ENCODE measurements around the gene BBOX1. TPM values are rescaled to one million over a fixed set of nuclear protein-coding genes. Genes with fewer than 3 reads are reported as not detected.

The BBOX1 gene
- total RNA-seq, 1 donor = not detected

- H3K4me3 ChIP-seq (ENCODE audit: low read depth, low read length) = no peak overlapping the region
- no peak for TF ChIP-seq CTCF (IDR thresholded peaks at IDR 0.05; ENCODE audit: insufficient read depth, low read depth, low read length)
- DNase-seq (ENCODE audit: low read depth) = no peak
Measured at GRCh38 chr11:27083241-27083640, 42.6 kb downstream of the BBOX1 start.

GRCh38 chr11:27083782-27084181, 43.2 kb downstream of the BBOX1 start:
- DNase-seq (ENCODE audit: low read depth) = no peak
- TF ChIP-seq CTCF (IDR thresholded peaks at IDR 0.05; ENCODE audit: insufficient read depth, low read depth, low read length) = no peak
- no peak overlapping the region for H3K4me3 ChIP-seq (ENCODE audit: low read depth, low read length)

GRCh38 chr11:27084518-27084917, 43.9 kb downstream of the BBOX1 start:
- DNase-seq (ENCODE audit: low read depth) = peak; percentile 65

GRCh38 chr11:27085111-27085510, 44.5 kb downstream of the BBOX1 start:
- no peak for DNase-seq (ENCODE audit: low read depth)
- H3K4me3 ChIP-seq (ENCODE audit: low read depth, low read length) = no peak overlapping the region
- TF ChIP-seq CTCF (IDR thresholded peaks at IDR 0.05; ENCODE audit: insufficient read depth, low read depth, low read length) = no peak

More at GRCh38 chr11:27084518-27084917, 43.9 kb downstream of the BBOX1 start:
- TF ChIP-seq CTCF (IDR thresholded peaks at IDR 0.05; ENCODE audit: insufficient read depth, low read depth, low read length) = no peak
- no peak overlapping the region for H3K4me3 ChIP-seq (ENCODE audit: low read depth, low read length)

- no peak overlapping the region for H3K4me3 ChIP-seq (ENCODE audit: low read depth, low read length)
- no peak for TF ChIP-seq CTCF (IDR thresholded peaks at IDR 0.05; ENCODE audit: insufficient read depth, low read depth, low read length)
- DNase-seq (ENCODE audit: low read depth) = peak; percentile 28
Measured at GRCh38 chr11:27085605-27086004, 45.0 kb downstream of the BBOX1 start.

GRCh38 chr11:27087432-27087831, 46.8 kb downstream of the BBOX1 start:
- no peak for DNase-seq (ENCODE audit: low read depth)
- TF ChIP-seq CTCF (IDR thresholded peaks at IDR 0.05; ENCODE audit: insufficient read depth, low read depth, low read length) = no peak
- H3K4me3 ChIP-seq (ENCODE audit: low read depth, low read length) = no peak overlapping the region

- no peak overlapping the region for H3K4me3 ChIP-seq (ENCODE audit: low read depth, low read length)
- TF ChIP-seq CTCF (IDR thresholded peaks at IDR 0.05; ENCODE audit: insufficient read depth, low read depth, low read length) = no peak
- DNase-seq (ENCODE audit: low read depth) = peak; percentile 65
Measured at GRCh38 chr11:27088353-27088752, 47.7 kb downstream of the BBOX1 start.

Measured in fibroblast of villous mesenchyme (primary cell).